Gastroesophageal sphincter (tissue), 3 donors: ENCODE results near the gene KRTAP1-1.
"Not testable (repeated sequence)": the region's sequence is repeated elsewhere in the genome, so short reads cannot be mapped to it uniquely, and the experiment has no call there.

ENCODE experiments used
- CTCF ChIP-seq, 4 experiments: fragments of 200-600 bp in 2 of 4; fragments of 450-650 bp in 2 of 4; sonication (generic) in 1 of 4; IDR thresholded peaks; one replicate each; pipeline ENCODE4 v1.5.1; 2017 to 2019; ENCODE audit warnings: antibody characterized with exemption in 4 of 4, mild to moderate bottlenecking in 2 of 4, moderate library complexity in 2 of 4
- EP300 ChIP-seq: sonication (generic); formaldehyde crosslinking; IDR thresholded peaks from one replicate; pipeline ENCODE4 v1.6.1; 2017; ENCODE audit warnings: antibody characterized with exemption, mild to moderate bottlenecking
- POLR2AphosphoS5 ChIP-seq: sonication (generic); formaldehyde crosslinking; IDR thresholded peaks from one replicate; pipeline ENCODE4 v1.6.1; 2017; ENCODE audit warnings: antibody characterized with exemption

DNA sequence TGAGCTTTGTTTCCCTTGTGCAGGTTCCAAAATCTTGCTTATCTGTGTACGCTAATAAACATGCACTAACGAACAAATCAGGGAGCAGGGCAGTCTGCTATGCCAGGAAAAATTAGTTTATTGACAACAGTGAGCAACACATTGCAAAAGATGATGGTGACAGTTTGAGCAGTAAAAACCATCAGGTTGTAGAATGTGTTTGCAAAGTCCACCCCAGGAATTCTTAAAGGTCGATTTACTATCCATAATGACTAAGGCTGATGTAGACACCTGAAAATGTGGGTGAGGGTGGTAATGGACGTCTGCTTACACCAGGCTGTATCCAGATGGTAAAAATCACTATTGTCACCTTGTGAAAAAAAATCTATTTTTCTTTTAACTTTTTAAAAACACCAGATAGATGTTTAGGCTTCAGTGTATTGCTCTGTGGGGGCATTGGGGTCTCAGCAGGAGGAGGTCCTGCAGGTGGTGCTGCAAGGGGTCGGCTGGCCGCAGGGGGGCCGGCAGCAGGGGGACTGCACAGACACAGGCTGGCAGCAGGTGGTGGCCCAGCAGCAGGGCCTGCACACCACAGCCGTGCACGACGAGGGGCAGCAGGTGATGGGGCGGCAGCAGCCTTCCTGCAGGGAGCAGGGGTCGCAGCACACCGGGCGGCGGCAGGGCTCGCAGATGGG, 23.9 kb upstream of the KRTAP1-1 start:
- not testable (repeated sequence) for TF ChIP-seq CTCF (IDR thresholded peaks at IDR 0.05); EP300; POLR2AphosphoS5
